Mesenchymal stem cell (in vitro differentiated cells and primary cell): Measurements from ENCODE around the gene CCDC137.

ENCODE experiments used
- DNase-seq: peaks from one replicate; pipeline ENCODE4 v3.0.0-alpha.2; 2013
- H2AFZ ChIP-seq: one replicate; pipeline ENCODE4 v1.6.1; 2013; ENCODE audit warnings: low read depth, mild to moderate bottlenecking, control low read depth, inconsistent platforms, low read length, moderate library complexity
- H2AK5ac ChIP-seq: 2 replicates; pipeline ENCODE4 v1.6.1; 2013; ENCODE audit warnings: low read length, moderate library complexity, mild to moderate bottlenecking, inconsistent platforms; ENCODE audit not compliant: severe bottlenecking
- H2BK120ac ChIP-seq: one replicate; pipeline ENCODE4 v1.6.1; 2013; ENCODE audit warnings: low read depth, mild to moderate bottlenecking, inconsistent platforms, low read length, moderate library complexity
- H2BK12ac ChIP-seq, 2 experiments: one replicate each; pipeline ENCODE4 v1.6.1; 2013; ENCODE audit warnings: inconsistent platforms in 2 of 2, low read length in 2 of 2, mild to moderate bottlenecking in 2 of 2, moderate library complexity in 2 of 2, control low read depth in 1 of 2
- H2BK15ac ChIP-seq: one replicate; pipeline ENCODE4 v1.6.1; 2013; ENCODE audit warnings: mild to moderate bottlenecking, low read depth, inconsistent platforms; ENCODE audit not compliant: poor library complexity, severe bottlenecking
- H2BK5ac ChIP-seq: 2 replicates; pipeline ENCODE4 v1.6.1; 2013; ENCODE audit warnings: low read depth, mild to moderate bottlenecking, low read length, control low read depth, inconsistent platforms; ENCODE audit not compliant: poor library complexity, severe bottlenecking
- H3K14ac ChIP-seq, 2 experiments: one replicate each; pipeline ENCODE4 v1.6.1; 2013; ENCODE audit warnings: inconsistent platforms in 2 of 2, low read length in 2 of 2, control low read depth in 1 of 2, mild to moderate bottlenecking in 1 of 2, moderate library complexity in 1 of 2
- H3K18ac ChIP-seq, 2 experiments: one replicate each; pipeline ENCODE4 v1.6.1; 2013; ENCODE audit warnings: inconsistent platforms in 2 of 2, low read length in 2 of 2, control low read depth in 1 of 2, low read depth in 1 of 2, mild to moderate bottlenecking in 1 of 2
- H3K23ac ChIP-seq, 2 experiments: one replicate each; pipeline ENCODE4 v1.6.1; 2013; ENCODE audit warnings: inconsistent platforms in 2 of 2, low read length in 2 of 2, mild to moderate bottlenecking in 2 of 2, moderate library complexity in 2 of 2, control low read depth in 1 of 2
- H3K27ac ChIP-seq: 2 replicates; pipeline ENCODE4 v1.5.1; 2013; ENCODE audit warnings: mild to moderate bottlenecking, moderate library complexity, low read length, control low read depth, inconsistent platforms; ENCODE audit not compliant: poor library complexity, severe bottlenecking
- H3K27me3 ChIP-seq, 2 experiments: 2 replicates each; pipeline versions ENCODE4 v1.6.1 to v1.7.0; 2013; ENCODE audit warnings: low read length in 2 of 2, mild to moderate bottlenecking in 2 of 2, moderate library complexity in 2 of 2, control low read depth in 1 of 2, inconsistent platforms in 1 of 2; ENCODE audit not compliant: control insufficient read depth in 1 of 2, insufficient read depth in 1 of 2
- H3K36me3 ChIP-seq, 2 experiments: 2 replicates each; pipeline versions ENCODE4 v1.6.1 to v1.7.0; 2013; ENCODE audit warnings: low read length in 2 of 2, control low read depth in 1 of 2, inconsistent platforms in 1 of 2, low read depth in 1 of 2, mild to moderate bottlenecking in 1 of 2; ENCODE audit not compliant: insufficient read depth in 2 of 2, control insufficient read depth in 1 of 2
- H3K4ac ChIP-seq, 2 experiments: one replicate each; pipeline ENCODE4 v1.6.1; 2013; ENCODE audit warnings: inconsistent platforms in 2 of 2, low read length in 2 of 2, mild to moderate bottlenecking in 2 of 2, moderate library complexity in 2 of 2, control low read depth in 1 of 2, low read depth in 1 of 2
- H3K4me1 ChIP-seq: 2 replicates; pipeline ENCODE4 v1.6.1; 2013; ENCODE audit warnings: low read depth, low read length, control low read depth; ENCODE audit not compliant: control insufficient read depth, insufficient read depth
- H3K4me2 ChIP-seq: 2 replicates; pipeline ENCODE4 v1.6.1; 2013; ENCODE audit warnings: low read length, mild to moderate bottlenecking, inconsistent platforms; ENCODE audit not compliant: poor library complexity, severe bottlenecking
- H3K4me3 ChIP-seq, 2 experiments: 2 replicates each; pipeline versions ENCODE4 v1.5.1 to v1.7.0; 2013; ENCODE audit warnings: low read length in 2 of 2, mild to moderate bottlenecking in 2 of 2, control low read depth in 1 of 2, low read depth in 1 of 2; ENCODE audit not compliant: insufficient read depth in 1 of 2
- H3K79me1 ChIP-seq: replicated peaks from 2 replicates; pipeline ENCODE4 v1.6.1; 2013; ENCODE audit warnings: mild to moderate bottlenecking, control low read depth, low read length, inconsistent platforms; ENCODE audit not compliant: poor library complexity, severe bottlenecking
- H3K9ac ChIP-seq: 2 replicates; pipeline ENCODE4 v1.7.0; 2013; ENCODE audit warnings: mild to moderate bottlenecking, low read length, moderate library complexity
- H3K9me3 ChIP-seq: 2 replicates; pipeline ENCODE4 v1.7.0; 2013; ENCODE audit warnings: mild to moderate bottlenecking, low read length; ENCODE audit not compliant: control insufficient read depth
- H4K8ac ChIP-seq: one replicate; pipeline ENCODE4 v1.6.1; 2013; ENCODE audit warnings: inconsistent platforms, mild to moderate bottlenecking, low read length, moderate library complexity
- H4K91ac ChIP-seq: one replicate; pipeline ENCODE4 v1.6.1; 2013; ENCODE audit warnings: mild to moderate bottlenecking, low read length, inconsistent platforms
- WGBS: methylation state at CpG from one replicate; pipeline ENCODE4 v1.1.7; 2013; ENCODE audit warnings: mixed read lengths; 5-methylcytosine and 5-hydroxymethylcytosine counted together

The CCDC137 gene

GRCh38 chr17:81644496-81644895 is 22.0 kb upstream of the CCDC137 start:
- no peak overlapping the region for H3K18ac ChIP-seq
- peaks cover 21 to 23% of the 10 kb centered on the region in 2 experiments for H3K27me3 ChIP-seq
- H3K4me3 ChIP-seq: no peak overlapping the region
- H3K36me3 ChIP-seq: peaks cover 4 to 5% of the 10 kb centered on the region in 2 experiments
- no peak overlapping the region for H4K91ac ChIP-seq
- H3K9me3 ChIP-seq: no peaks in the 10 kb centered on the region
- no peak overlapping the region for H3K4me2 ChIP-seq
- H3K4ac ChIP-seq: no peak overlapping the region
- DNase-seq: no peak
- H2AK5ac ChIP-seq: no peak overlapping the region
- no peak overlapping the region for H4K8ac ChIP-seq
- WGBS: 93% methylated on average over 15 of the region's 15 CpGs
- peaks cover 13% of the 10 kb centered on the region for H3K4me1 ChIP-seq
- no peaks in the 10 kb centered on the region for H3K79me1 ChIP-seq
- no peak overlapping the region for H2BK5ac ChIP-seq
- H3K23ac ChIP-seq: no peak overlapping the region
- H2BK12ac ChIP-seq: no peak overlapping the region
- no peak overlapping the region for H3K9ac ChIP-seq
- H3K27ac ChIP-seq: no peak overlapping the region
- no peak overlapping the region for H2BK120ac ChIP-seq
- H3K14ac ChIP-seq: no peak overlapping the region
- no peak overlapping the region for H2AFZ ChIP-seq
- H2BK15ac ChIP-seq: no peak overlapping the region

DNA sequence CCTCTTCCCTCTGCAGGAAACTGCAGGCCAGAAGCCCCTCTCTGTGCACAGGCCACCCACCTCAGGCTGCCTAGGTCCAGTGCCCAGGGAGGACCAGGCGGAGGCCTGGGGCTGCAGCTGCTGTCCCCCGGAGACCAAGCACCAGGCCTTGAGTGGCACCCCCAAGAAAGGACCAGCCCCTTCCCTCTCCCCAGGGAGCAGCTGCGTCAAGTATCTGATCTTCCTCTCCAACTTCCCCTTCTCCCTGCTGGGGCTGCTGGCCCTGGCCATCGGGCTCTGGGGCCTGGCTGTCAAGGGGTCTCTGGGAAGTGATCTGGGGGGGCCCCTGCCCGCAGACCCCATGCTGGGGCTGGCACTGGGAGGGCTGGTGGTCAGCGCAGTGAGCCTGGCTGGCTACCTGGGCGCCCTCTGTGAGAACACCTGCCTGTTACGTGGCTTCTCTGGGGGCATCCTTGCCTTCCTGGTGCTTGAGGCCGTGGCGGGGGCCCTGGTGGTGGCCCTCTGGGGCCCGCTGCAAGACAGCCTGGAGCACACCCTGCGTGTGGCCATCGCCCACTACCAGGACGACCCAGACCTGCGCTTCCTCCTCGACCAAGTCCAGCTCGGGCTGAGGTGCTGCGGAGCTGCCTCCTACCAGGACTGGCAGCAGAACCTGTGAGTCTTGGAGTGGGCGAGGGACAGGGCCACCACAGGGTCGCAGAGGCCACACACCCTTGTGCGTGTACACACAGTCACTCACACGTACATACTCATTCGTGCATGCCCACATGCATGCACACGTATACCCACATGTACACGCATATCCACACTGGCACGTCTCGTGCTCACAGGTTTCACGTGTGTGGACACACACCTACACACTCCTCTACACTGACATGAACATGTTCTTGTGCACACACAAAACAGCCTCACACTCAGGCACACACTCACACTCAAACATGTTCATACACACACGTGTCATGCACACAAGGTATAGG is 21.3 kb upstream of the CCDC137 start:
- Histone ChIP-seq H2BK120ac (no peak overlapping the region), H2BK12ac (no peak overlapping the region), H3K9me3 (no peaks in the 10 kb centered on the region), H2AK5ac (no peak overlapping the region), H3K4me2 (no peak overlapping the region), H2BK15ac (no peak overlapping the region), H3K18ac (no peak overlapping the region), H2BK5ac (no peak overlapping the region), H3K9ac (no peak overlapping the region), H3K4me3 (no peak overlapping the region), H3K4me1 (peaks cover 15% of the 10 kb centered on the region), H3K36me3 (peaks cover 4 to 5% of the 10 kb centered on the region in 2 experiments), H3K79me1 (no peaks in the 10 kb centered on the region), H3K27ac (no peak overlapping the region), H3K27me3 (peaks cover 21 to 23% of the 10 kb centered on the region in 2 experiments), H2AFZ (no peak overlapping the region), H3K14ac (no peak overlapping the region), H4K91ac (peak overlapping the region; percentile 34), H3K4ac (no peak overlapping the region), H4K8ac (no peak overlapping the region), H3K23ac (no peak overlapping the region)
- 89% methylated on average over 28 of the region's 29 CpGs for WGBS
- no peak for DNase-seq

- Histone ChIP-seq H3K27me3 (peaks cover 21 to 23% of the 10 kb centered on the region in 2 experiments), H3K23ac (no peak overlapping the region), H3K27ac (no peak overlapping the region), H3K4me3 (no peak overlapping the region), H3K9ac (no peak overlapping the region), H2BK5ac (no peak overlapping the region), H2BK120ac (no peak overlapping the region), H3K4me1 (peaks cover 24% of the 10 kb centered on the region), H2BK12ac (no peak overlapping the region), H4K91ac (no peak overlapping the region), H2AK5ac (no peak overlapping the region), H3K14ac (no peak overlapping the region), H2BK15ac (no peak overlapping the region), H4K8ac (no peak overlapping the region), H2AFZ (no peak overlapping the region), H3K36me3 (peaks cover 4 to 5% of the 10 kb centered on the region in 2 experiments), H3K9me3 (no peaks in the 10 kb centered on the region), H3K4ac (no peak overlapping the region), H3K4me2 (no peak overlapping the region), H3K18ac (no peak overlapping the region), H3K79me1 (no peaks in the 10 kb centered on the region)
- WGBS: 74% methylated on average over 12 of the region's 12 CpGs
- DNase-seq: no peak
These were observed 19.5 kb upstream of the CCDC137 start for GRCh38 chr17:81646869-81647600.

- H3K36me3 ChIP-seq: peaks cover 4 to 5% of the 10 kb centered on the region in 2 experiments
- no peaks in the 10 kb centered on the region for H3K9me3 ChIP-seq
- no peak overlapping the region for H2BK5ac ChIP-seq
- H2AFZ ChIP-seq: no peak overlapping the region
- no peak overlapping the region for H3K4ac ChIP-seq
- 30% methylated on average over 21 of the region's 21 CpGs for WGBS
- H3K27ac ChIP-seq: no peak overlapping the region
- H3K14ac ChIP-seq: no peak overlapping the region
- no peak overlapping the region for H3K9ac ChIP-seq
- H2BK120ac ChIP-seq: no peak overlapping the region
- H4K91ac ChIP-seq: peak overlapping the region; percentile 7
- no peak overlapping the region for H4K8ac ChIP-seq
- no peak overlapping the region for H2BK12ac ChIP-seq
- H3K18ac ChIP-seq: peak overlapping the region in 1 of 2 experiments; percentile 42
- no peak overlapping the region for H2BK15ac ChIP-seq
- H2AK5ac ChIP-seq: no peak overlapping the region
- no peaks in the 10 kb centered on the region for H3K79me1 ChIP-seq
- H3K23ac ChIP-seq: no peak overlapping the region
- no peak for DNase-seq
- peaks cover 19% of the 10 kb centered on the region for H3K4me1 ChIP-seq
- H3K4me2 ChIP-seq: no peak overlapping the region
- H3K4me3 ChIP-seq: peak overlapping the region in 1 of 2 experiments; percentile 47
- peaks cover 21 to 23% of the 10 kb centered on the region in 2 experiments for H3K27me3 ChIP-seq
These were observed 18.9 kb upstream of the CCDC137 start for GRCh38 chr17:81647640-81648012.
